HCT116 (cell line): ENCODE measurements around the gene OGG1. TPM values are rescaled to one million over a fixed set of nuclear protein-coding genes. Genes with fewer than 3 reads are reported as not detected.

Experiments
- ATAC-seq: fragments of 200-7000 bp; cut with Tn5 transposase; 2 replicates; pipeline ENCODE4 v1.9.1; 2020; ENCODE audit warnings: mild to moderate bottlenecking, moderate library complexity
- BruUV-seq: library from RNA; stranded (reverse); fragments of 400-500 nt; replicated peaks from 2 replicates; lab custom pipeline; 2021; lab: Mats Ljungman, UMichigan
- CTCF ChIA-PET: fragments of 300-600 bp; sonication (Branson Sonifier 250); formaldehyde crosslinking; loops from one replicate; lab custom pipeline; 2021; ENCODE audit warnings: antibody characterized with exemption; lab: Charles Lee
- POLR2A ChIA-PET: fragments of 300-600, 350-600 bp; sonication (Branson Sonifier 250); formaldehyde crosslinking; loops from one replicate; lab custom pipeline; 2021; ENCODE audit warnings: antibody characterized with exemption; lab: Charles Lee
- RAD21 ChIA-PET, 2 experiments: fragments of 300-600 bp; sonication (Branson Sonifier 250); formaldehyde crosslinking; loops; one replicate each; lab custom pipeline; 2023; ENCODE audit warnings: low total read pairs in 2 of 2; ENCODE audit not compliant: uncharacterized antibody in 2 of 2, unreplicated experiment in 2 of 2, low non-redundant PET in 1 of 2; lab: Charles Lee
- DNase-seq: peaks from one replicate; pipeline ENCODE4 v3.0.0-alpha.2; 2010; ENCODE audit warnings: low read depth, low spot score
- H2AFZ ChIP-seq: fragments of 200-600 bp; shearing (Covaris generic), sonication (generic); 2 replicates; pipeline ENCODE4 v1.6.1; 2017; ENCODE audit warnings: low read depth, mixed run types, mixed read lengths, antibody characterized with exemption, low read length; ENCODE audit not compliant: poor library complexity, severe bottlenecking
- H3K27ac ChIP-seq: 2 replicates; pipeline ENCODE4 v1.5.1; 2012; ENCODE audit warnings: low read depth, low read length
- H3K27me3 ChIP-seq: fragments of 200-600 bp; sonication (generic); 2 replicates; pipeline ENCODE4 v1.6.1; 2016; ENCODE audit warnings: mixed run types, low read length, mixed read lengths; ENCODE audit not compliant: insufficient read depth
- H3K36me3 ChIP-seq, 2 experiments: fragments of 200-500 bp in 1 of 2; fragments of 200-600 bp in 1 of 2; sonication (Bioruptor generic) in 1 of 2; sonication (generic) in 1 of 2; 2 replicates each; pipeline versions ENCODE4 v1.5.1 to v1.6.1; 2014 to 2016; ENCODE audit warnings: low read length in 2 of 2, inconsistent platforms in 1 of 2, mixed read lengths in 1 of 2, mixed run types in 1 of 2; ENCODE audit not compliant: insufficient read depth in 2 of 2, control insufficient read depth in 1 of 2
- H3K4me1 ChIP-seq, 2 experiments: fragments of 200-600 bp in 1 of 2; sonication (generic) in 1 of 2; 2 replicates each; pipeline versions ENCODE4 v1.5.1 to v1.6.1; 2012 to 2017; ENCODE audit warnings: low read length in 2 of 2, inconsistent platforms in 1 of 2, mild to moderate bottlenecking in 1 of 2, mixed read lengths in 1 of 2, mixed run types in 1 of 2, moderate library complexity in 1 of 2; ENCODE audit not compliant: insufficient read depth in 2 of 2, control insufficient read depth in 1 of 2
- H3K4me2 ChIP-seq: fragments of 200-600 bp; sonication (generic); 2 replicates; pipeline ENCODE4 v1.6.1; 2017; ENCODE audit warnings: mixed run types, low read length, mixed read lengths
- H3K4me3 ChIP-seq, 2 experiments: fragments of 200-600 bp in 1 of 2; sonication (generic) in 1 of 2; replicated peaks in 1 of 2; 2 replicates each; pipeline ENCODE4 v1.5.1; 2011 to 2016; ENCODE audit warnings: low read length in 2 of 2, control low read depth in 1 of 2, low read depth in 1 of 2, mild to moderate bottlenecking in 1 of 2, mixed read lengths in 1 of 2, mixed run types in 1 of 2
- H3K79me2 ChIP-seq: fragments of 200-600 bp; sonication (generic); 2 replicates; pipeline ENCODE4 v1.6.1; 2017; ENCODE audit warnings: mild to moderate bottlenecking, mixed run types, low read length, moderate library complexity, mixed read lengths; ENCODE audit not compliant: insufficient read depth
- H3K9ac ChIP-seq: fragments of 200-600 bp; sonication (generic); 2 replicates; pipeline ENCODE4 v1.6.1; 2016; ENCODE audit warnings: low read length, mixed read lengths
- H3K9me2 ChIP-seq: fragments of 200-600 bp; sonication (generic), shearing (Covaris generic); 2 replicates; pipeline ENCODE4 v1.6.1; 2017; ENCODE audit warnings: mixed run types, mild to moderate bottlenecking, moderate library complexity; ENCODE audit not compliant: insufficient read depth
- H3K9me3 ChIP-seq, 2 experiments: fragments of 200-500 bp in 1 of 2; fragments of 200-600 bp in 1 of 2; sonication (Bioruptor generic) in 1 of 2; sonication (generic) in 1 of 2; 2 replicates each; pipeline ENCODE4 v1.6.1; 2014 to 2017; ENCODE audit warnings: low read length in 2 of 2, mixed read lengths in 2 of 2, inconsistent platforms in 1 of 2, low read depth in 1 of 2, mild to moderate bottlenecking in 1 of 2, mixed run types in 1 of 2, moderate library complexity in 1 of 2; ENCODE audit not compliant: control insufficient read depth in 1 of 2, insufficient read depth in 1 of 2
- H4K20me1 ChIP-seq: fragments of 200-600 bp; sonication (generic), shearing (Covaris generic); 2 replicates; pipeline ENCODE4 v1.6.1; 2017; ENCODE audit warnings: mixed run types, mild to moderate bottlenecking, moderate library complexity; ENCODE audit not compliant: insufficient read depth
- ATF3 ChIP-seq: IDR thresholded peaks from 2 replicates; pipeline ENCODE4 v1.6.1; 2012
- CBX3 ChIP-seq: IDR thresholded peaks from 2 replicates; pipeline ENCODE4 v1.6.1; 2012; ENCODE audit warnings: low read depth
- CTCF ChIP-seq, 3 experiments: fragments of 200-600 bp in 1 of 3; sonication (generic) in 1 of 3; IDR thresholded peaks in 2 of 3; conservative IDR thresholded peaks in 1 of 3; 2 replicates each; pipeline ENCODE4 v1.5.1; 2012 to 2017; ENCODE audit warnings: low read depth in 2 of 3, low read length in 2 of 3, antibody characterized with exemption in 1 of 3, borderline replicate concordance in 1 of 3, control low read depth in 1 of 3, mild to moderate bottlenecking in 1 of 3, mixed read lengths in 1 of 3, mixed run types in 1 of 3, moderate library complexity in 1 of 3; ENCODE audit not compliant: insufficient read depth in 1 of 3
- EZH2 ChIP-seq: fragments of 200-600 bp; sonication (generic); IDR thresholded peaks from 2 replicates; pipeline ENCODE4 v1.6.1; 2017; ENCODE audit warnings: antibody characterized with exemption, mixed run types
- EZH2phosphoT487 ChIP-seq: fragments of 200-600 bp; IDR thresholded peaks from 2 replicates; pipeline ENCODE4 v1.6.1; 2018; ENCODE audit warnings: antibody characterized with exemption, borderline replicate concordance
- FOSL1 ChIP-seq: IDR thresholded peaks from 2 replicates; pipeline ENCODE4 v1.6.1; 2012; ENCODE audit warnings: low read depth
- JUND ChIP-seq: IDR thresholded peaks from 2 replicates; pipeline ENCODE4 v1.6.1; 2012
- MAX ChIP-seq: IDR thresholded peaks from 2 replicates; pipeline ENCODE4 v1.6.1; 2012
- POLR2A ChIP-seq: IDR thresholded peaks from 2 replicates; pipeline ENCODE4 v1.7.0; 2011; ENCODE audit warnings: borderline replicate concordance; ENCODE audit not compliant: insufficient read depth, insufficient read length; ENCODE audit errors: extremely low read depth
- POLR2AphosphoS5 ChIP-seq: IDR thresholded peaks from 2 replicates; pipeline ENCODE4 v1.6.1; 2011; ENCODE audit warnings: mild to moderate bottlenecking, low read depth, low read length, moderate library complexity
- RAD21 ChIP-seq: IDR thresholded peaks from 2 replicates; pipeline ENCODE4 v1.6.1; 2012; ENCODE audit warnings: low read depth, mild to moderate bottlenecking
- REST ChIP-seq: IDR thresholded peaks from 2 replicates; pipeline ENCODE4 v1.6.1; 2012; ENCODE audit warnings: low read depth
- SIN3A ChIP-seq: IDR thresholded peaks from 2 replicates; pipeline ENCODE4 v1.6.1; 2012; ENCODE audit warnings: low read depth
- SP1 ChIP-seq: IDR thresholded peaks from 2 replicates; pipeline ENCODE4 v1.6.1; 2012; ENCODE audit warnings: low read depth
- SRF ChIP-seq: IDR thresholded peaks from 2 replicates; pipeline ENCODE4 v1.6.1; 2012; ENCODE audit warnings: low read depth
- TCF7L2 ChIP-seq: IDR thresholded peaks from 2 replicates; pipeline ENCODE4 v1.7.0; 2011; ENCODE audit warnings: borderline replicate concordance, inconsistent platforms; ENCODE audit not compliant: insufficient read depth, insufficient read length; ENCODE audit errors: extremely low read depth
- YY1 ChIP-seq: IDR thresholded peaks from 2 replicates; pipeline ENCODE4 v1.6.1; 2011; ENCODE audit warnings: low read length, low read depth, moderate library complexity, mild to moderate bottlenecking; ENCODE audit not compliant: insufficient replicate concordance; ENCODE audit errors: extremely low read depth
- ZBTB33 ChIP-seq: IDR thresholded peaks from 2 replicates; pipeline ENCODE4 v1.6.1; 2011; ENCODE audit warnings: mild to moderate bottlenecking, low read length, moderate library complexity; ENCODE audit not compliant: insufficient replicate concordance; ENCODE audit errors: extremely low read depth
- ZFX ChIP-seq: fragments of 450-650 bp; IDR thresholded peaks from 2 replicates; pipeline ENCODE4 v1.6.1; 2017
- ZNF274 ChIP-seq: fragments of 200-500 bp; sonication (Bioruptor generic); IDR thresholded peaks from 2 replicates; pipeline ENCODE4 v1.6.1; 2014; ENCODE audit warnings: mild to moderate bottlenecking, low read depth, low read length, inconsistent platforms
- intact Hi-C: fragments of 100-400 bp; cut with micrococcal nuclease; formaldehyde crosslinking; loops from 2 replicates; pipeline ENCODE4 v1.10.0; 2022
- total RNA-seq: library from RNA; stranded (reverse); gene quantifications from one replicate; pipeline ENCODE4 v1.2.1, GENCODE V29; 2021; ENCODE audit not compliant: unreplicated experiment

OGG1 gene
- total RNA-seq, 1 experiment from 2014 or later: 16.3 TPM

- peaks cover 66% of the 10 kb centered on the region for H3K79me2 ChIP-seq
- no TSS peak for BruUV-seq
- no peaks in the 10 kb centered on the region for H3K9me3 ChIP-seq
- no peak overlapping the region for H3K9ac ChIP-seq
- peaks cover 0 to 9% of the 10 kb centered on the region in 2 experiments; a peak in 3 of 4 replicates for H3K4me1 ChIP-seq
- peaks cover 43 to 57% of the 10 kb centered on the region in 2 experiments for H3K36me3 ChIP-seq
- ATAC-seq (no peak), DNase-seq (no peak)
- no peak overlapping the region for H3K4me2 ChIP-seq
- no peak for TF ChIP-seq REST
- TF ChIP-seq SIN3A: no peak
- TF ChIP-seq MAX: no peak
- no peak for TF ChIP-seq EZH2phosphoT487
- TF ChIP-seq ZNF274: no peak
- TF ChIP-seq CBX3: no peak
- no peak for TF ChIP-seq POLR2A
- TF ChIP-seq SRF: no peak
- no peak for TF ChIP-seq CTCF (IDR thresholded peaks at IDR 0.05 in 2 of 3, conservative IDR thresholded peaks at IDR 0.05 in 1 of 3; ENCODE audit: borderline replicate concordance in 1 of 3, insufficient read depth in 1 of 3, low read depth in 2 of 3, low read length in 2 of 3)
- TF ChIP-seq YY1: no peak
- TF ChIP-seq ZBTB33: no peak
- no peak for TF ChIP-seq RAD21
- TF ChIP-seq ATF3: no peak
- no peak for TF ChIP-seq SP1
- TF ChIP-seq EZH2: no peak
- no peak for TF ChIP-seq ZFX
- no peak for TF ChIP-seq JUND
- TF ChIP-seq POLR2AphosphoS5: no peak
- TF ChIP-seq FOSL1: no peak
- no peak for TF ChIP-seq TCF7L2
- no peak overlapping the region for H3K4me3 ChIP-seq
- H2AFZ ChIP-seq: no peak overlapping the region
- POLR2A ChIA-PET: no interaction called here
- CTCF ChIA-PET: no interaction called here
- intact Hi-C loops: no loop called here
- RAD21 ChIA-PET: no interaction called here
- H3K27ac ChIP-seq: no peak overlapping the region
- no peaks in the 10 kb centered on the region for H3K9me2 ChIP-seq
- no peaks in the 10 kb centered on the region for H4K20me1 ChIP-seq
- H3K27me3 ChIP-seq: no peaks in the 10 kb centered on the region
These were observed 47.6 kb downstream of the OGG1 start for GRCh38 chr3:9797196-9797945.
